Osteocyte (in vitro differentiated cells): ENCODE measurements around the gene COX19. TPM values are rescaled to one million over a fixed set of nuclear protein-coding genes. Genes with fewer than 3 reads are reported as not detected.

Experiments used
- DNase-seq: peaks from one replicate; pipeline ENCODE4 v3.0.0; 2021; ENCODE audit warnings: mixed read lengths; ENCODE audit not compliant: unreplicated experiment; ENCODE audit errors: extremely low spot score
- H3K27ac Mint-ChIP-seq: one replicate; pipeline ENCODE4 v1.8.0; 2021; ENCODE audit warnings: mild to moderate bottlenecking, mixed read lengths; ENCODE audit not compliant: unreplicated experiment
- H3K27me3 Mint-ChIP-seq: one replicate; pipeline ENCODE4 v1.8.0; 2021; ENCODE audit warnings: mixed read lengths; ENCODE audit not compliant: unreplicated experiment
- H3K36me3 Mint-ChIP-seq: one replicate; pipeline ENCODE4 v1.8.0; 2021; ENCODE audit warnings: mixed read lengths; ENCODE audit not compliant: unreplicated experiment
- H3K4me1 Mint-ChIP-seq: one replicate; pipeline ENCODE4 v1.8.0; 2021; ENCODE audit warnings: mixed read lengths; ENCODE audit not compliant: unreplicated experiment
- H3K4me3 Mint-ChIP-seq: one replicate; pipeline ENCODE4 v1.8.0; 2021; ENCODE audit warnings: mild to moderate bottlenecking, moderate library complexity, mixed read lengths; ENCODE audit not compliant: unreplicated experiment
- H3K9me3 Mint-ChIP-seq: one replicate; pipeline ENCODE4 v1.8.0; 2021; ENCODE audit warnings: mixed read lengths; ENCODE audit not compliant: unreplicated experiment
- total RNA-seq: library from RNA; stranded (reverse); gene quantifications from 2 replicates; pipeline ENCODE4 v1.2.1, GENCODE V29; 2021
- TF ChIP-seq, protein P1 (sequence below): fragments of 200-600 bp; sonication (generic); IDR thresholded peaks from 2 replicates; pipeline ENCODE4 v1.5.0; 2021; ENCODE audit warnings: antibody characterized with exemption, mild to moderate bottlenecking, moderate library complexity

The COX19 gene
- total RNA-seq, 1 donor from 2014 or later, result 11.4 TPM

DNA sequence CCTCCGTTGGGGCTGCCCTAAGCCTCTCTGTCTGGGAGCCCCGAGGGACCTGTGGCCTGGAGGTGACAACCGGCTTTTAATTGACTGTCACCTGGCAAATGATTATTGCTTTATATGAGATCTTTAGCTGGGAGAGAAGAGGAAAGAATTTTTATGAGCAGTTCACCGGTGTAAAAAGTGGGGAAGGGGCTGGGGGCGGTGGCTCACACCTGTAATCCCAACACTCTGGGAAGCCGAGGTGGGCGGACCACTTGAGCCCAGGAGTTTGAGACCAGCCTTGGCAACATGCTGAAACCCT lies 2.6 kb upstream of the COX19 start:
- DNase-seq, result no peak
- TF ChIP-seq, protein P1, sequence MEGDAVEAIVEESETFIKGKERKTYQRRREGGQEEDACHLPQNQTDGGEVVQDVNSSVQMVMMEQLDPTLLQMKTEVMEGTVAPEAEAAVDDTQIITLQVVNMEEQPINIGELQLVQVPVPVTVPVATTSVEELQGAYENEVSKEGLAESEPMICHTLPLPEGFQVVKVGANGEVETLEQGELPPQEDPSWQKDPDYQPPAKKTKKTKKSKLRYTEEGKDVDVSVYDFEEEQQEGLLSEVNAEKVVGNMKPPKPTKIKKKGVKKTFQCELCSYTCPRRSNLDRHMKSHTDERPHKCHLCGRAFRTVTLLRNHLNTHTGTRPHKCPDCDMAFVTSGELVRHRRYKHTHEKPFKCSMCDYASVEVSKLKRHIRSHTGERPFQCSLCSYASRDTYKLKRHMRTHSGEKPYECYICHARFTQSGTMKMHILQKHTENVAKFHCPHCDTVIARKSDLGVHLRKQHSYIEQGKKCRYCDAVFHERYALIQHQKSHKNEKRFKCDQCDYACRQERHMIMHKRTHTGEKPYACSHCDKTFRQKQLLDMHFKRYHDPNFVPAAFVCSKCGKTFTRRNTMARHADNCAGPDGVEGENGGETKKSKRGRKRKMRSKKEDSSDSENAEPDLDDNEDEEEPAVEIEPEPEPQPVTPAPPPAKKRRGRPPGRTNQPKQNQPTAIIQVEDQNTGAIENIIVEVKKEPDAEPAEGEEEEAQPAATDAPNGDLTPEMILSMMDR, result no peak
- H3K4me1 Mint-ChIP-seq, result peaks cover 17% of the 10 kb centered on the region
- no peaks in the 10 kb centered on the region for H3K36me3 Mint-ChIP-seq
- no peaks in the 10 kb centered on the region for H3K9me3 Mint-ChIP-seq
- H3K4me3 Mint-ChIP-seq, result no peak overlapping the region
- no peaks in the 10 kb centered on the region for H3K27me3 Mint-ChIP-seq
- no peak overlapping the region for H3K27ac Mint-ChIP-seq

DNA sequence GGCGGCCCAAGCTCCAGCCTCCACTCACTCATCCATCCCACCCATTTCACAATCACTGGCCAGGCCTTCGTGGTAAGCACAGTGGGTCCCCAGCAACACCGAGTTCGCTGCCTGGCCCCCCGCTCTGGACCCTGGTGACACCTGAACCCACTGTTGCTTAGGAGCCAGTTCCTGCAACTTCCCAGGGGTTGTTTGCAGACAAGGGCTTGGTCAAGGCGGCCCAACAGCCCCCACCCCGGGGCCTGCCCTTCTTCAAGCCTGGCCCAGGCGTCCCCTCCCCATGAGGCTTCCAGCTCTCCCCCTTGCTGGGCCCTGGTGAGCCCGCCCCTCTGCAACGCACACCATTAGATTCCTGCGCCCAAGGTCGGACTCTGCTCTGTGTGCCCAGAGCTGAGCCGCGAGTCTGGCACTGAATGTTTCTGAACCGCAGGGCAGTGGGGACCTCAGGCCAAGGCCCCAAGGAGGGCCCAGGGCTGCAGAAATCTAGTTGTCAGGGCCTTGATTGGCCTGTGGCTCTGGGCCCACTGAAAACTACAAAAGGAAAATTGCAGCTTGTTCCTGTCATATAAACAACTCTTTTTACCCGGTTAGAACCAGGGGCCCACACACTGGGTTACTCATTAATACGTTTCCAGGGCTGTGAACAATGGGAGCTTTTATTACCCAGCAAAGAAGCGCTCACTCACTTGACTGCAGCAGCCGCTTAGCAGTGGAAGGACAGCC lies 2.1 kb upstream of the COX19 start:
- H3K4me3 Mint-ChIP-seq, result no peak overlapping the region
- no peak overlapping the region for H3K27ac Mint-ChIP-seq
- H3K4me1 Mint-ChIP-seq, result peaks cover 21% of the 10 kb centered on the region
- H3K27me3 Mint-ChIP-seq, result no peaks in the 10 kb centered on the region
- no peak for DNase-seq
- peaks cover 2% of the 10 kb centered on the region for H3K36me3 Mint-ChIP-seq
- TF ChIP-seq, protein P1, result no peak
- H3K9me3 Mint-ChIP-seq, result no peaks in the 10 kb centered on the region

DNA sequence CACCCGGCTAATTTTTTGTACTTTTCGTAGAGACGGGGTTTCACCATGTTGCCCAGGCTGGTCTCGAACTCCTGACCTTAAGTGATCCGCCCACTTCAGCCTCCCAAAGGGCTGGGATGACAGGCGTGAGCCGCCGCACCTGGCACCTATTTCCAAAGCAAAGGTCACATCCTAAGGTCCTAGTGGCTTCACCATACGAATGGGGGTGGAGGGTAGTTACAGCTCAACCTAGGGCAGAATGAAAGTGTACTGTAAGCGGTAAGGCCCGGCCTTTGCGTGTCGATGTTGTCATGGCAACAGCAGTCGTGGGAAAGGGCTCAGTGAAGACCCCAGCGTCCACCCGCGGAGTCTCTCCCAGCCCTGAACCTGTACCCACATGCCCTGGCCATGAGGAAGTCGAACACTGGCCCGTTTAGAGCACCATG lies 1.6 kb upstream of the COX19 start:
- peaks cover 21% of the 10 kb centered on the region for H3K4me1 Mint-ChIP-seq
- no peaks in the 10 kb centered on the region for H3K27me3 Mint-ChIP-seq
- no peak overlapping the region for H3K27ac Mint-ChIP-seq
- H3K4me3 Mint-ChIP-seq, result no peak overlapping the region
- DNase-seq, result no peak
- peaks cover 4% of the 10 kb centered on the region for H3K36me3 Mint-ChIP-seq
- TF ChIP-seq, protein P1, result no peak
- H3K9me3 Mint-ChIP-seq, result no peaks in the 10 kb centered on the region

DNA sequence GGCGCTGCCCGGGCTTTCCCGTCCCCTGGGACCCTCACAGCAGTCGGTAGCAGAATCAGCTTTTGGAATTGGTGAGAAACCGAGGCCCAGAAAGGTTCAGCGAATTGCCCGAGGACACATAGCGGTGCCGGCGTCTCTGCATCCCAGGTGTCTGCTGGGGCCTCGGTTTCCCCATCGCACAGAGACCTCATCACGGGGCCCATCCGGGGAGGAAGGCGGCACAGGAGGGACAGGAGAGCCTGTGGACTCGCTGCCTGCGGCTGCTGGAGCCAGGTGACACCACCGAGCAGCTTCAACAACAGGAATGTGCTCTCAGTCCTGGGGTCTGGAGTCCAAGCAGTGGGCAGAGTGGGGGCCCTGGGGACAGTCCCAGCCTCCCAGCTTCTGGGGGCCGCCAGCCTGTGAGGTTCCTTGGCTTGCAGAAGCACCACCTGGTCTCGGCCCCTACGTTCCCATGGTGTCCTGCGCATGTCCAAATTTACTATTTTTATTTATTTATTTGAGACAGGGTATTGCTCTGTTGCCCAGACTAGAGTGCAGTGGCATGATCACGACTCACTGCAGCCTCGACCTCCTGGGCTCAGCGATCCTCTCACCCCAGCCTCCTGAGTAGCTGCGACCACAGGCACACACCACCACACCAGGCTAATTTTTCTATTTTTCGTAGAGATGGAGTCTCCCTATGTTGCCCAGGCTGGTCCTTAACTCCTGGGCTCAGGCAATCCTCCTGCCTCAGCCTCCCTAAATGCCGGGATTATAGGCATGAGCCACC lies 539 bp upstream of the COX19 start:
- Mint-ChIP-seq H3K27ac (no peak overlapping the region), H3K9me3 (no peaks in the 10 kb centered on the region), H3K36me3 (peaks cover 8% of the 10 kb centered on the region), H3K4me3 (peak overlapping the region; percentile 86), H3K27me3 (no peaks in the 10 kb centered on the region), H3K4me1 (peaks cover 25% of the 10 kb centered on the region)
- no peak for DNase-seq
- TF ChIP-seq, protein P1, result no peak

DNA sequence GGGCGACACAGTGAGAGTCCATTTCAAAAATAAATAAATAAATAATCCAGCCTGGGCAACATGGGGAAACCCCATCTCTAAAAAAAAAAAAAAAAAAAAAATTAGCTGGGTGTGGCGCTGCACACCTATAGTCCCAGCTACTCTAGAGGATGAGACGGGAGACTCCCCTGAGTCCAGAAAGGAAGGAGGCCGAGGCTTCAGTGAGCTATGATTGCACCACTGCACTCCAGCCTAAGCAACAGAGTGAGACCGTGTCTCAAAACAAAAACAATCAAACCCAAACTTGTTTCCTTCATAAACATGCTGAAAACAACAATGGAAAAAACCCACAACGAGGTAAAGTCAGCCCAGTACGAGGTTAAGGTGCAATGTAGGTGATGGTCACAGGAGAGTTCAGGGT lies 1.2 kb downstream of the COX19 start:
- Mint-ChIP-seq H3K27me3 (no peaks in the 10 kb centered on the region), H3K4me1 (peaks cover 26% of the 10 kb centered on the region), H3K27ac (peak overlapping the region; percentile 77), H3K36me3 (peaks cover 10% of the 10 kb centered on the region), H3K9me3 (no peaks in the 10 kb centered on the region), H3K4me3 (peak overlapping the region; percentile 86)
- TF ChIP-seq, protein P1, result no peak
- no peak for DNase-seq
